HG02885 (cell line): ENCODE results near the gene ZNF774.
"Not testable (repeated sequence)": the region's sequence is repeated elsewhere in the genome, so short reads cannot be mapped to it uniquely, and the experiment has no call there.

Source experiments
- ATAC-seq: cut with Tn5 transposase; IDR thresholded peaks from one replicate; pipeline ENCODE4 v1.9.1; 2021; ENCODE audit warnings: mild to moderate bottlenecking; ENCODE audit not compliant: unreplicated experiment, poor library complexity

Gene ZNF774

GRCh38 chr15:90352107-90352893 is at the start of gene ZNF774:
Gene ZNF774 (plus strand): TSS chr15:90352284. CDS start chr15:90354661, 2,377 bp downstream.
- ATAC-seq, result peak; percentile 100

DNA sequence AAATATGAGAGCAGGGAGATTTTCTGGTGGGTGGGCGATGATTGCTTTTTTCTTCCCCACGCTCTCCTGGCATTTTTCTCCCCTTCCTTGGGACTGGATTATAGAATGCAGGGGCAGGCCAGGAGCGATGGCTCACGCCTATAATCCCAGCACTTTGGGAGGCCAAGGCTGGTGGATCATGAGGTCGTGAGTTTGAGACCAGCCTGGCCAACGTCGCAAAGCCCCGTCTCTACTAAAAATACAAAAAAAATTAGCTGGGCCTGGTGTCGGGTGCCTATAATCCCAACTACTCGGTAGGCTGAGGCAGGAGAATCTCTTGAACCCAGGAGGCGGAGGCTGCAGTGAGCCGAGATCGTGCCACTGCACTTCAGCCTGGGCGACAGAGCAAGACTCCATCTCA is 46.7 kb upstream of the ZNF774 start:
- not testable (repeated sequence) for ATAC-seq

DNA sequence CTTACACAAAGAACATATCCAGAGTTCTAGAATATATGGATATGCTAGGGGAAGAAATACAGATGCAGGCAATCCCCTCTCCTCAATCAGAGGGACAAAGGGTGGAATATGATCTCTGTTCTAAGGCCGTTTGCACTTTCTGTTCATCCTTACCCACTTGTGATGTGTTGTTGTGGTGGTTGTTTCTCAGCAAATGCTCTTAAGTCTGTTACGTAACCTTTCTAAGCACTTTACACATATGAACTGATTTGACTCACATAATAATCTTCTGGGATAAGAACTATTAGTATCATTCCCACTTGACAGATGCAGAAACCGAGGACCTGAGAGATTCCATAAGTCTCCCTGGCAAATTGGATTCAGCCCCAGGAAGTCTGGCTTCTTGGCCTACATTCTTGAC is 46.2 kb upstream of the ZNF774 start:
- ATAC-seq, result no peak

DNA sequence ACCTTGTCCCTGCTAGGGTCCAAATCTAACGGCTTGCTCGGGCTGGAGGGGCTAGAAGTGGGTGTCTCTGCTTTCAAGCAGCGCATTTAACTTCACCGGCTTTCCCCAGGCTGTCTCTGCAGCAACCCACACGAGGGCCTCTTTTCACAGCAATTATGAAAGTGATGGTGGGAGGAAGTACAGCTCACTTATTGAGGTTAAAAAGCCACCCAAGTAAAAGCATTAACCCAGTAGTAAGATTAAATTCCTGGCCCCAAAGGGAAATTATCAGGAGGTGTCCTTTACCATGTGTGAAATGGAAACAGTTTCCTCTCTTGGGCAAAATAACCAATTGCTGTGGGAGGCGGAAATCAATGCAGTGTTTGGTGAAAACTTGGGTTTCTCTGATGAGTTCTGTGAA is 45.5 kb upstream of the ZNF774 start:
- peak; percentile 84 for ATAC-seq

- ATAC-seq, result no peak
Observed at GRCh38 chr15:90307661-90308060, 44.4 kb upstream of the ZNF774 start.

GRCh38 chr15:90309020-90309419 is 43.1 kb upstream of the ZNF774 start:
- ATAC-seq, result no peak

DNA sequence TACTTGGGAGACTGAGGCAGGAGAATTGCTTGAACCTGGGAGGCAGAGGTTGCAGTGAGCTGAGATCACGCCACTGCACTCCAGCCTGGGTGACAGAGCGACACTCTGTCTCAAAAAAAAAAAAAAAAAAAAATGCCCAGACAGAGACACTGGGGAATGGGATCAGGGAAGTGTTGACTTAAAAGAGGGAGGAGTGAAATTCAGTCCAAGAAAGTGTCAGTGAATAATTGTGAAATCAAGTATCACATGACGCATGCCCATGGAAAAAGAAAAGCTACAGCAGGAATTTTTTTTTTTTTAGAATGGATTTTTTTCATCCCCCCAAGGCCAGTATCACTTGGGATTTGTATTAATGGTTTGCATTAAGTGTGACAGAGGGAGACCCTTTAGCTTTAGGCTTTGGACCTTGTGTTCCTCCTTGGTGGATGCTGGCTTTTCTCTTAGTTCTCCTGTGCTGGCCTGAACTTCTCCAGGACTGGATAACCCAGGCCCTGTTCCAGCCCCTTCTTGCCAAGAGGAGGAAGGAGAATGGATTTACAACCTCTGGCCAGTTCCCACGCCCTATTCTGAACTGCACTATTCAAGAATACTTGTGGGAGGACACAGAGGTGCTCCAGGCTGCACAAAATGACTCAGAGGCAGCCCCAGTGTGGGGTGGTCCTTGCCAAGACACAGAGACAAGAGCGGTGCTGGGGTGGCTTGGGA is 36.7 kb upstream of the ZNF774 start:
- no peak for ATAC-seq

DNA sequence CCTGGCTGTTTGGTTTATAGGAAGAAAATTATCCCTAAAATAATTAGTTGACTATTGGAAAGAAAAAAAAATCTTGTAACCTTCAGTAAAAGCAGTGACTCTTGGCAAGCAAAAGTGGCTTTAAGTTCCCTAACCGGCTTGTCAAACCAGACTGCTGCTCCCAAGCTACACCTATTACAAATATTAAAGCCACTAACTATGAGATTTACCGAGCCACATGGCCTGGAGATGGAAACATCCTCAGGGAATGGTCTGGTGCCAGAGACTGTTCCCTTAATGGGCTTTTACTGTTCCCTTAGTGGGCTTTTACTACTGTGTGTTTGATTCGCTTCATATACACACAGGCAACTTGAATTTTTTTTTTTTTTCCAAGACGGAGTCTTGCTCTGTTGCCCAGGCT is 35.9 kb upstream of the ZNF774 start:
- no peak for ATAC-seq

DNA sequence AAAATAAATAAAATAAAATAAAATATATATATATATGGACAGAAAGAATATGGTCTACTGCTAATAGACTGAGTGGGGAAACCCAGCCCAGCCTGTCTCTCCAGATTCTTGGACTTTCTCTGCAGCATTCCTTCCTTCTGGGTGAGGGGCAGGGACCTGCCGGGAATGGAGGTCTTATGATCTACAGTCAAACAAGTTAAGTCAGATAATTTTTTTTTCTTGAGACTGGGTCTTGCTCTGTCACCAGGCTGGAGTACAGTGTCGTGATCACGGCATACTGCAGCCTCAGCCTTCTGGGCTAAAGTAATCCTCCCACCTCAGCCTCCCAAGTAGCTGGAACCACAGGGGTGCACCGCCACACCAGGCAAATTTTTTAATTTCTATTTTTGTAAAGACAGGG is 33.5 kb upstream of the ZNF774 start:
- no peak for ATAC-seq

DNA sequence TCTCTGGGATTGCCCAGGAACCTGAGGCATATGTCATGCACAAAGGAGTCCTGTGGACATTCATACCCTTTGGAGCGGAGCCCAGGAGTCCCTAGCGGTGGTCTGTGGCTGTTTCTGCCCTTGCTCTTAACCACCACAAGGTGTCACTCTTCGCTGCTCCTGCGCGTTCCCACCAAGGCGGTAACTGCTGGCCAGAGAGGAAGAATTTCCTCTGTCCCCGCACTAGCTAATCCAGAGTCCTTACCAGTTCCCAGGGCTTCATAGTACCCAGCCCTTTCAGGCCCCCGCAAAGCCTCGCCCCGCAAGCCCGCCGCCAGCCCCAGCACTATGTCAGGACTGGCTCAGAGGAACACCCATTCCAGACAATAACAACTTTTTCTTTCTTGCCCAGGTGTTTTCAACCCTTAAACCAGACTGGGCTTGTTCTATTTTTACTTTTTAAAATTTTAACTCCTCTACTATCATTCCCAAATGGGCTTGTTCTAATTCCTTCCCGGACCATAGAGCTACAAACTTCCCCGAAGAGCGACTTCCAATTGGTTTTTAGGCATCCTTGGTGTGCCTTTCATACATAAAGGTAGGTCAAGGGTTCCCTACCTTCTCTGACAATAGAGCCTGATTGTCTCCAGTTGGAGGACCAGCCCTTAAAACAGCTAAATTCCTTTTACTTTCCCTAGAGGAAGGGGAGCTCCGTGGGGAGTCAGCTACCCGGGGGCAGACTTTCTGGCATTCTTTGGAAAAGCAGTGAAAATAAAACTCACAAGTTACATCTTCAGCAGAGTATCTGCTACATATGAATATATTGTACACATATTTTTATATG is 31.8 kb upstream of the ZNF774 start:
- ATAC-seq, result peak; percentile 71

GRCh38 chr15:90320885-90321278 is 31.2 kb upstream of the ZNF774 start:
- no peak for ATAC-seq

- ATAC-seq, result no peak
Observed at GRCh38 chr15:90322538-90322937, 29.5 kb upstream of the ZNF774 start.

- ATAC-seq, result no peak
Observed at GRCh38 chr15:90325726-90326125, 26.4 kb upstream of the ZNF774 start.

GRCh38 chr15:90326441-90326840 is 25.6 kb upstream of the ZNF774 start:
- no peak for ATAC-seq

DNA sequence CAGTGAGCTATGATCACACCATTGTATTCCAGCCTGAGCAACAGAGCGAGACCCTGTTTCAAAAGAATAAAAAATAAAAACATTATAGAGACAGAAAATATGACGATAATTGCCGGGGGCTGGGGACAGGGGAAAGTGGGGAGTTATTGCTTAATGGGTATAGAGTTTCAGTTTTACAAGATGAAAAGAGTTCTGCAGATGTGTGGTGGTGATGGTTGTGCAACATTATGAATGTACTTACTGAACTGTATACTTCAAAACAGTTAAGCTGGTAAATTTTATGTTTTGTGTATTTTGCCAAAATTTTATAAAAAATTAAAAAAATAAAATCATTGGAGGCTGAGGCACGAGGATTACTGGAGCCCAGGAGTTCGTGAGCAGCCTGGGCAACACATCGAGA is 24.8 kb upstream of the ZNF774 start:
- ATAC-seq, result no peak

DNA sequence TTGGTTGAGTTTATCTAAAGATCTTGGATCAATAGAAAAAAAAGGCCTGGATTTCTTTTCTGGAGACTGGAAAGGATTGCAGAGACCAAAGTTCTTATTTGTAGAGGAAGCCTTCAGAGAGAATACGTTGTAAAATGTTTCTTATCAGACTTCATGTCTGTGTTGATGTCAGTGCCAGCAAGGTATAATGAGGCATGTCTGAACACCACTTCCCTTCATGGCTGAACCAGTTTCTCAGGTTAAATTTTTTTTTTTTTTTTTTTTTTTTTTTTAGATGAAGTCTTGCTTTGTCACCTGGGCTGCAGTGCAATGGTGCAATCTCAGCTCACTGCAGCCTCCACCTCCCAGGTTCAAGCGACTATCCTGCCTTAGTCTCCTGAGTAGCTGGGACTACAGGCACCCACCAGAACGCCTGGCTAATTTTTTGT is 17.8 kb upstream of the ZNF774 start:
- no peak for ATAC-seq

- no peak for ATAC-seq
Observed at GRCh38 chr15:90336705-90337141, 15.4 kb upstream of the ZNF774 start.

GRCh38 chr15:90337256-90337655 is 14.8 kb upstream of the ZNF774 start:
- no peak for ATAC-seq

GRCh38 chr15:90338532-90338931 is 13.6 kb upstream of the ZNF774 start:
- ATAC-seq, result no peak

DNA sequence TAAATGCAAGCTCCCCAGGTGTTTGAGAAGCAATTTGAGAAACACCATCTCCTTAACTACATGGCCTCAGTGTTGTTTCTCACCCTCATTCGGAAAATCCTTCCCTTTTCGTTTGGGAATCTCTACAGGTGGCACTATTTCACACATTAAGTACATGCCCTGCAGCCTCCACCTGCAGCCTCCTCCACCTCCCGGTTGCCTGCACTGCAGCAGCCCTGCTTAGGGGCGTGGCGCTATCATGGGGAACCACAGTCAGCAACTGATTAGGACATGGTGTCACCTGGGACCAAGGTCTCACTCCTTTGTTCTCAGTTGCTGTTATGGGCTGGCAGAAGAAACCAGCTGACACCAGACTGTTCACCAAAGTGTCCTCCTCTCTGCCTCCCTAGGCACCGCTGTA is 11.7 kb upstream of the ZNF774 start:
- no peak for ATAC-seq

DNA sequence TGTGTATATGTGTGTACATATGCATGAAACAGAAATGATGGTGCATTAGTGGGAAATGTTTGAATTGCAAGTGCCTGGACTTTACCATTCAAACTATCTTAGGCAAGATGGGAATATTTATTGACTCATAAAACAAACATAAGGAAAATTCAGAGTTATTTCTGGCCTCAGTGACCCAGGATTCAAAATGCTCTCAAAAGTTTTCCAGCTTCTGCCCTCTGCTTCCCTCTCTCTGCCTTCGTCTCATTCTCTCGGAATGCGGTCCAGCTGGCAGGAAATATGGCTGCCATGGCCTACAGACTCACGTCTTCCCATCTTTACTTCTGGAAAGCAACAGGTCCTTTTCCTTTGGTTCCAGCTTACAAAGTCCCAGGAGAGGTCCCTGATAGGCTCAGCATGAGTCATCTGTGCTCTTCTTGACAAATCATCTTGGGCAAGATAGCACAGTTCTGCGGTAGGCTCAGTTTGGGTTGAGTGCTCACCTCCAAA is 8.7 kb upstream of the ZNF774 start:
- no peak for ATAC-seq
